Body of pancreas (tissue), 4 donors: ENCODE measurements around the gene IFI27. TPM values are rescaled to one million over a fixed set of nuclear protein-coding genes. Genes with fewer than 3 reads are reported as not detected.

Experiments
- ATAC-seq: fragments of 150-250 bp; one replicate; pipeline ENCODE4 v1.9.1; 2016
- DNase-seq, 4 donors: peaks; one replicate each; pipeline ENCODE4 v3.0.0-alpha.2; 2019
- H3K27ac ChIP-seq, 4 donors: fragments of 200-600 bp; sonication (generic); 1 replicate in 3 of 4; 2 replicates in 1 of 4; pipeline versions ENCODE4 v1.5.1 to v1.6.1; 2016 to 2019; ENCODE audit warnings: mild to moderate bottlenecking in 1 of 4, mixed read lengths in 1 of 4, moderate library complexity in 1 of 4
- H3K27me3 ChIP-seq, 2 donors: fragments of 200-600 bp; sonication (generic); one replicate each; pipeline ENCODE4 v1.6.0; 2016; ENCODE audit warnings: mild to moderate bottlenecking in 1 of 2
- H3K36me3 ChIP-seq, 2 donors: fragments of 200-600 bp; sonication (generic); replicated peaks in 1 of 2; 2 replicates each; pipeline ENCODE4 v1.5.1; 2016; ENCODE audit warnings: low read depth in 2 of 2; ENCODE audit not compliant: insufficient read depth in 1 of 2
- H3K4me1 ChIP-seq: fragments of 200-600 bp; sonication (generic); one replicate; pipeline ENCODE4 v1.6.0; 2016
- H3K4me3 ChIP-seq, 2 donors: fragments of 200-600 bp; sonication (generic); 1 replicate in 1 of 2; 2 replicates in 1 of 2; pipeline ENCODE4 v1.5.1; 2016 to 2019
- H3K9me3 ChIP-seq, 3 donors: fragments of 200-600 bp; sonication (generic); 1 replicate in 2 of 3; 2 replicates in 1 of 3; pipeline ENCODE4 v1.5.1; 2016
- POLR2A ChIP-seq, 3 donors: fragments of 450-650 bp; IDR thresholded peaks; one replicate each; pipeline ENCODE4 v1.6.1; 2016; ENCODE audit warnings: antibody characterized with exemption in 3 of 3, mild to moderate bottlenecking in 2 of 3
- WGBS, 2 donors: methylation state at CpG; one replicate each; pipeline ENCODE4 v1.1.5; 2017; 5-methylcytosine and 5-hydroxymethylcytosine counted together
- intact Hi-C: fragments of 100-400 bp; cut with DNase I; formaldehyde crosslinking; loops from one replicate; pipeline ENCODE4 v1.15.1; 2023
- total RNA-seq, 2 donors: library from RNA; depleted of rRNA; stranded (reverse); fragments of >200 nt; gene quantifications; one replicate each; pipeline ENCODE4 v1.1.0, GENCODE V29; 2016
- TF ChIP-seq, protein P1 (sequence below), 7 experiments: fragments of 450-650 bp in 4 of 7; fragments of 200-600 bp in 3 of 7; sonication (generic) in 3 of 7; IDR thresholded peaks; one replicate each; pipeline ENCODE4 v1.5.1; 2016 to 2019; ENCODE audit warnings: antibody characterized with exemption in 7 of 7

Gene IFI27
- total RNA-seq, 2 donors from 2014 or later: 8.8 to 38.6 TPM

DNA sequence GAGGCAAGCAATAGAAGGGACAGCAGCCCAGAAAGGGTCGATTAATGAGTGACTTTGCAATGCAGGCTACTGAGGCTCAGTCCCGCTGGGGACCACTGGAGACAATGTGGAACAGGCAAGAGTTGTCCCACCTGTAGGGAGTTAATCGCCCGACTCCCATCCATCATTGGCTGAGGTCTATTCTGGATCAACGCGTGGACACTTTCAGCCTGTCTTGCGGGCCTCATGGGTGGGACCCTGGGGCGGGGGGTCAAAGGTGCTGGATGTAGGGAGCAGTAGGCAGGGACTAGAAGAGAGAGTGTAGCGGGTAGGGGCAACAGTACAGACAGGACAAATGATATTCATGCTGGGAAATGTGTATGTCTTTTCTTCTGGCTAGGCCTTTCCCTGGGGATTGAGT, 12.8 kb downstream of the IFI27 start:
- DNase-seq (no peak), ATAC-seq (no peak)
- Histone ChIP-seq H3K4me1 (no peaks in the 10 kb centered on the region), H3K9me3 (peaks cover 0 to 5% (median 0%) of the 10 kb centered on the region in 3 donors), H3K27ac (no peak overlapping the region), H3K36me3 (no peaks in the 10 kb centered on the region), H3K4me3 (no peak overlapping the region), H3K27me3 (no peaks in the 10 kb centered on the region)
- WGBS, 2 donors: 81 to 82% methylated on average over 9 of the region's 9 CpGs
- intact Hi-C loops: no loop called here
- TF ChIP-seq, protein P1, sequence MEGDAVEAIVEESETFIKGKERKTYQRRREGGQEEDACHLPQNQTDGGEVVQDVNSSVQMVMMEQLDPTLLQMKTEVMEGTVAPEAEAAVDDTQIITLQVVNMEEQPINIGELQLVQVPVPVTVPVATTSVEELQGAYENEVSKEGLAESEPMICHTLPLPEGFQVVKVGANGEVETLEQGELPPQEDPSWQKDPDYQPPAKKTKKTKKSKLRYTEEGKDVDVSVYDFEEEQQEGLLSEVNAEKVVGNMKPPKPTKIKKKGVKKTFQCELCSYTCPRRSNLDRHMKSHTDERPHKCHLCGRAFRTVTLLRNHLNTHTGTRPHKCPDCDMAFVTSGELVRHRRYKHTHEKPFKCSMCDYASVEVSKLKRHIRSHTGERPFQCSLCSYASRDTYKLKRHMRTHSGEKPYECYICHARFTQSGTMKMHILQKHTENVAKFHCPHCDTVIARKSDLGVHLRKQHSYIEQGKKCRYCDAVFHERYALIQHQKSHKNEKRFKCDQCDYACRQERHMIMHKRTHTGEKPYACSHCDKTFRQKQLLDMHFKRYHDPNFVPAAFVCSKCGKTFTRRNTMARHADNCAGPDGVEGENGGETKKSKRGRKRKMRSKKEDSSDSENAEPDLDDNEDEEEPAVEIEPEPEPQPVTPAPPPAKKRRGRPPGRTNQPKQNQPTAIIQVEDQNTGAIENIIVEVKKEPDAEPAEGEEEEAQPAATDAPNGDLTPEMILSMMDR (IDR thresholded peaks at IDR 0.05): no peak
- TF ChIP-seq POLR2A (IDR thresholded peaks at IDR 0.05): no peak

DNA sequence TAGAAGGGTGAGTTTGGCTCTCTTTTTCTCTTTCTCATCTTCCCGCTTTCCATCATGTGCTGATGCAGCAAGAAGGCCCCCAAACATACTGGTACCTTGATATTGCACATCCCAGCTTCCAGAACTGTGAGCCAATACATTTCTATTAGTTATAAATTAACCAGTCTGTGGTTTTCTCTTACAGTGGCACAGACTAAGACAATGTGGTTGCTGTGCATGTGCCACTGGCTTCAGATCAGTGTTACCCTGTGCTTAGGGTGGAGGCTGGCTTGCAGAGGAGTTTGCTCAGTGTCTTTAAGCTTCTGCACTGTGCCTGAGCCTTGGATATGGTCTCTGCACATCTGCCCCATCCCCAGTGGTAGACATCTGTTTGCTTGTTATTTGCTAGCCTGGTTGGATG, 13.3 kb downstream of the IFI27 start:
- ATAC-seq: no peak
- intact Hi-C loops: no loop called here

DNA sequence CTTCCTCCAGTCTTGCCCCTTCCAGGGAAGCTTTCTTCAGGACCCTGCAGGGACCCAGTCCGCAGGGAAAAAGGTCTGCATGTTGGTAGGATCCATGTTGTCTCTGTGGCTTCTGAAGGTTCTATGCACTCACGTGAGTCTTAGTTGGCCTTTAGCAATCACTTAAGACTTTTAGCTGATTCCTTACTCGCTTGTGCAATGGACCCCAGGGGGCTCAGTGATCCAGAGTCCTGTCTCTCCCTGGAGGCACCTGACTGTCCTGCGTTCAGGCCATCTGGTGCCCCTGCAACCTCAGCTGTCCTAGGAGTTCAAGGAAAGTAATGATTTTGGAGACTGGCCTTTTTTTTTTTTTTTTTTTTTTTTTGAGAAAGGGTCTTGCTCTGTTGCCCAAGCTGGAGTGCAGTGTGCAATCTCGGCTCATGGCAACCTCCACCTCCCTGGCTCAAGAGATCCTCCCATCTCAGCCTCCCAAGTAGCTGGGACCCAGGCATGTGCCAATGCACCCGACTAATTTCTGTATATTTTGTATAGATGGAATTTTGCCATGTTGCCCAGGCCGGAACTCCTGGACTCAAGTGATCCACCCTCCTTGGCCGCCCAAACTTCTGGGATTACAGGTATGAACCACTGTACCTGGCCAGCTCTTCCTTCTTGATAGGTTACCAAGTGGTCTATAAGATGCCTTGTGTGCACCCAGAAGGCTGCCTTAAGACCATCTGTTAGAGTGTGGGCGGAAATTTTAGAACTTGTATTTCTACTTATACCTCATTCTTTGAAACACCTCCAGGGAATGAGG, 14.2 kb downstream of the IFI27 start:
- no peaks in the 10 kb centered on the region for H3K36me3 ChIP-seq
- WGBS, 2 donors: 60 to 83% methylated on average over 8 to 9 of the region's 9 CpGs
- no peak for DNase-seq
- H3K4me3 ChIP-seq: no peak overlapping the region
- intact Hi-C loops: no loop called here
- ATAC-seq: no peak
- H3K4me1 ChIP-seq: peaks cover 11% of the 10 kb centered on the region
- H3K27me3 ChIP-seq: no peaks in the 10 kb centered on the region
- no peaks in the 10 kb centered on the region for H3K9me3 ChIP-seq
- H3K27ac ChIP-seq: no peak overlapping the region
- TF ChIP-seq POLR2A (IDR thresholded peaks at IDR 0.05): no peak
- TF ChIP-seq, protein P1 (IDR thresholded peaks at IDR 0.05): no peak

More for the DNA sequence above, 13.3 kb downstream of the IFI27 start:
- Histone ChIP-seq H3K27me3 (no peaks in the 10 kb centered on the region), H3K4me1 (peaks cover 3% of the 10 kb centered on the region), H3K4me3 (no peak overlapping the region), H3K9me3 (peaks cover 0 to 5% (median 0%) of the 10 kb centered on the region in 3 donors), H3K36me3 (no peaks in the 10 kb centered on the region), H3K27ac (no peak overlapping the region)
- 76 to 91% methylated on average over 1 of the region's 1 CpG for WGBS, 2 donors
- no peak for DNase-seq
- TF ChIP-seq POLR2A (IDR thresholded peaks at IDR 0.05): no peak
- TF ChIP-seq, protein P1 (IDR thresholded peaks at IDR 0.05): no peak

DNA sequence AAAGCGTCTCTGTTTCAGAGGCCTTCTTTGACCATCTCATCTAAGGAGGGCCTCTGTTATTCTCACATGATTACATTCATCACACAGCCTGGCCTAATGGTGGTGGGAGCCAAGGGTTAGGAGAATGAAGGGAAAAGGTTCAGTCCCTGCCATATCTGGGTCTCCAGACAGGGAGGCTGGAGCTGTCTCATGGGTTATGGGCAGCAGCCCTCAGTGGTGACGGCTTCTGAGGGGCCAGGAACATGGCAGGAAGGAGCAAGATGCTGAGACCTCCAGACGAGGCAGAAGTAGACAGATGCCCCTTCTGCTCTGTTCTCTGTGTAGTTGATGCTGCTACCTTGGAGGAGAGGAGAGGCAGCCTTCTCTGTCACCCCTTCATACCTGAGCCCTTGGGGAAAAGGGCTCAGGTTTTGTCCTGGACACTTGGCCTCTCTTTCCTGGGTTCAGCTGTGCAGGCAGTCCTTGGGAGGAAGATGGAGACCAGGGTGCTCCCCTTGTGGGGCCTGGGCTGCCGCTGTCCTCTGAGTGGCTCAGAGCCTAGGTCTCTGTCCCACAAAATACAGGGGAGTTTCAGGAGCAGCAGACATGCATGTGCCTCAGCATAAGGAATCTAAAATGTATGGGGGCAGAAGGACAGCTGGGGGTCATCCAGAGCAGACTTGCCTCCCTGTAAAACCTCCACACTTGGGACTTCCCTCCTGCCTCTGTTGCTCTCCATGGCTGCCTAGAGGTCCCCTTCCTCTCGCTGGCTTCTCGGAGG, 15.3 kb downstream of the IFI27 start:
- 85 to 90% methylated on average over 6 of the region's 6 CpGs for WGBS, 2 donors
- TF ChIP-seq, protein P1 (IDR thresholded peaks at IDR 0.05): no peak
- no peak for TF ChIP-seq POLR2A (IDR thresholded peaks at IDR 0.05)

More for the DNA sequence above, 15.3 kb downstream of the IFI27 start:
- H3K4me1 ChIP-seq: peaks cover 16% of the 10 kb centered on the region
- no peaks in the 10 kb centered on the region for H3K9me3 ChIP-seq
- H3K27me3 ChIP-seq: no peaks in the 10 kb centered on the region
- no peak overlapping the region for H3K4me3 ChIP-seq
- H3K36me3 ChIP-seq: no peaks in the 10 kb centered on the region
- ATAC-seq (no peak), DNase-seq (no peak)
- intact Hi-C loops: no loop called here
- H3K27ac ChIP-seq: no peak overlapping the region
